Measurements from ENCODE around the gene GTF2H4.

DNA sequence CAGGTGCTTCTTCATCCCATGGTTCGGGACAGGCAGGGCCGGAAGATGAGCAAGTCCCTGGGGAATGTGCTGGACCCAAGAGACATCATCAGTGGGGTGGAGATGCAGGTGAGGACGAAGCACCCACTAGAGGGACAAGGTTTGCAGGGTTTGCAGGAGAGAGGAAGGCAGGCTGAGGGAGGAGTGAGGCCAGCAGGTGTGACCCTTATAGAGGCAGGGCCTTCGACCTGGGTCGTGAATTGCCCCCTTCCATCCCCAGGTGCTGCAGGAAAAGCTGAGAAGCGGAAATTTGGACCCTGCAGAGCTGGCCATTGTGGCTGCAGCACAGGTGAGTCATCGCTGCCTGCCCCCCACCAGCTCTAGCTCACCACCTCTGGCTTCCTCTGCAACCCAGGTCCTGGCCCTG, 14.4 kb downstream of the GTF2H4 start:
- no peak for TF ChIP-seq EZH2 (IDR thresholded peaks at IDR 0.05; ENCODE audit: low read depth)
- TF ChIP-seq CTCF (conservative IDR thresholded peaks at IDR 0.05) = no peak

All from PC-9 (cell line).